Measurements from ENCODE around the gene BCAS1. TPM values are rescaled to one million over a fixed set of nuclear protein-coding genes. Genes with fewer than 3 reads are reported as not detected.

The BCAS1 gene
- total RNA-seq, 4 donors from 2014 or later: not detected

- peak; percentile 51 for TF ChIP-seq CTCF (IDR thresholded peaks at IDR 0.05; ENCODE audit: low read depth)
Observed at GRCh38 chr20:53940360-53940702, 130.1 kb downstream of the BCAS1 start.

GRCh38 chr20:53939572-53940359 lies 130.6 kb downstream of the BCAS1 start:
- TF ChIP-seq CTCF (IDR thresholded peaks at IDR 0.05; ENCODE audit: low read depth): no peak

- no peak for TF ChIP-seq CTCF (IDR thresholded peaks at IDR 0.05; ENCODE audit: low read depth)
Observed at GRCh38 chr20:53939190-53939571, 131.2 kb downstream of the BCAS1 start.

- TF ChIP-seq CTCF (IDR thresholded peaks at IDR 0.05; ENCODE audit: low read depth): no peak
Observed at GRCh38 chr20:53938739-53939138, 131.7 kb downstream of the BCAS1 start.

GRCh38 chr20:53937929-53938367 lies 132.4 kb downstream of the BCAS1 start:
- TF ChIP-seq CTCF (IDR thresholded peaks at IDR 0.05; ENCODE audit: low read depth): peak; percentile 69

- no peak for TF ChIP-seq CTCF (IDR thresholded peaks at IDR 0.05; ENCODE audit: low read depth)
Observed at GRCh38 chr20:53937339-53937741, 133.1 kb downstream of the BCAS1 start.

- peak; percentile 13 for TF ChIP-seq CTCF (IDR thresholded peaks at IDR 0.05; ENCODE audit: low read depth)
Observed at GRCh38 chr20:53935344-53936084, 134.9 kb downstream of the BCAS1 start.

Measured in subcutaneous adipose tissue (tissue), 4 donors.